ENCODE measurements around the gene SSUH2. TPM values are rescaled to one million over a fixed set of nuclear protein-coding genes. Genes with fewer than 3 reads are reported as not detected.

SSUH2 gene
- total and polyA plus RNA-seq, 2 experiments from 2014 or later = 0.73 to 2.3 TPM

DNA sequence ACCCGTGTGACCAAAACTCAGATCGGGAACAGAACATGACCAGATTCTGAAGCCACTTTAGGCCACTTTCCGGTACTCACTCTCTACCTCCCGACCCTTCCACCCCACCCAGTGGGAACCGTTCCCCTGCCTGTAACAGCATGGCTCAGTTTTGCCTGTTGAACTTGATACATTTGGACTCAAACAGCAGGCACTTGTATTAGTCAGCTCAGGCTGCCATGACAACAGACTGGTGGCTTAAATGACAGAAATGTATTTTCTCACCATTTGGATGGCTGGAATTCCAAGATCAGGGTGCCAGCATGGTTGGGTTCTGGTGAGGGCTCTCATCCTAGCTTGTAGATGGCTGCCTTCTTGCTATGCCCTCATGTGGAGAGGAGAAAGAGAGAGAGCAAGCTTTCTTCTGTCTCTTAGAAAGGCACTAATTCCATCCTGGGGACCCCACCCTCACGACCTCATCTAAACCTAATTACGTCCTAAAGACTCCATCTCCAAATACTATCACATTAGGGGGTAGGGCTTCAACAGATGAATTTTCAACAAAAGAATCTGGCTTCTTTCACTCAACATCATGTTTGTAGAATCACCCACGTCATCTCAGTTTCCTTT is 9.3 kb upstream of the SSUH2 start (continued):
- TF ChIP-seq, protein P1, sequence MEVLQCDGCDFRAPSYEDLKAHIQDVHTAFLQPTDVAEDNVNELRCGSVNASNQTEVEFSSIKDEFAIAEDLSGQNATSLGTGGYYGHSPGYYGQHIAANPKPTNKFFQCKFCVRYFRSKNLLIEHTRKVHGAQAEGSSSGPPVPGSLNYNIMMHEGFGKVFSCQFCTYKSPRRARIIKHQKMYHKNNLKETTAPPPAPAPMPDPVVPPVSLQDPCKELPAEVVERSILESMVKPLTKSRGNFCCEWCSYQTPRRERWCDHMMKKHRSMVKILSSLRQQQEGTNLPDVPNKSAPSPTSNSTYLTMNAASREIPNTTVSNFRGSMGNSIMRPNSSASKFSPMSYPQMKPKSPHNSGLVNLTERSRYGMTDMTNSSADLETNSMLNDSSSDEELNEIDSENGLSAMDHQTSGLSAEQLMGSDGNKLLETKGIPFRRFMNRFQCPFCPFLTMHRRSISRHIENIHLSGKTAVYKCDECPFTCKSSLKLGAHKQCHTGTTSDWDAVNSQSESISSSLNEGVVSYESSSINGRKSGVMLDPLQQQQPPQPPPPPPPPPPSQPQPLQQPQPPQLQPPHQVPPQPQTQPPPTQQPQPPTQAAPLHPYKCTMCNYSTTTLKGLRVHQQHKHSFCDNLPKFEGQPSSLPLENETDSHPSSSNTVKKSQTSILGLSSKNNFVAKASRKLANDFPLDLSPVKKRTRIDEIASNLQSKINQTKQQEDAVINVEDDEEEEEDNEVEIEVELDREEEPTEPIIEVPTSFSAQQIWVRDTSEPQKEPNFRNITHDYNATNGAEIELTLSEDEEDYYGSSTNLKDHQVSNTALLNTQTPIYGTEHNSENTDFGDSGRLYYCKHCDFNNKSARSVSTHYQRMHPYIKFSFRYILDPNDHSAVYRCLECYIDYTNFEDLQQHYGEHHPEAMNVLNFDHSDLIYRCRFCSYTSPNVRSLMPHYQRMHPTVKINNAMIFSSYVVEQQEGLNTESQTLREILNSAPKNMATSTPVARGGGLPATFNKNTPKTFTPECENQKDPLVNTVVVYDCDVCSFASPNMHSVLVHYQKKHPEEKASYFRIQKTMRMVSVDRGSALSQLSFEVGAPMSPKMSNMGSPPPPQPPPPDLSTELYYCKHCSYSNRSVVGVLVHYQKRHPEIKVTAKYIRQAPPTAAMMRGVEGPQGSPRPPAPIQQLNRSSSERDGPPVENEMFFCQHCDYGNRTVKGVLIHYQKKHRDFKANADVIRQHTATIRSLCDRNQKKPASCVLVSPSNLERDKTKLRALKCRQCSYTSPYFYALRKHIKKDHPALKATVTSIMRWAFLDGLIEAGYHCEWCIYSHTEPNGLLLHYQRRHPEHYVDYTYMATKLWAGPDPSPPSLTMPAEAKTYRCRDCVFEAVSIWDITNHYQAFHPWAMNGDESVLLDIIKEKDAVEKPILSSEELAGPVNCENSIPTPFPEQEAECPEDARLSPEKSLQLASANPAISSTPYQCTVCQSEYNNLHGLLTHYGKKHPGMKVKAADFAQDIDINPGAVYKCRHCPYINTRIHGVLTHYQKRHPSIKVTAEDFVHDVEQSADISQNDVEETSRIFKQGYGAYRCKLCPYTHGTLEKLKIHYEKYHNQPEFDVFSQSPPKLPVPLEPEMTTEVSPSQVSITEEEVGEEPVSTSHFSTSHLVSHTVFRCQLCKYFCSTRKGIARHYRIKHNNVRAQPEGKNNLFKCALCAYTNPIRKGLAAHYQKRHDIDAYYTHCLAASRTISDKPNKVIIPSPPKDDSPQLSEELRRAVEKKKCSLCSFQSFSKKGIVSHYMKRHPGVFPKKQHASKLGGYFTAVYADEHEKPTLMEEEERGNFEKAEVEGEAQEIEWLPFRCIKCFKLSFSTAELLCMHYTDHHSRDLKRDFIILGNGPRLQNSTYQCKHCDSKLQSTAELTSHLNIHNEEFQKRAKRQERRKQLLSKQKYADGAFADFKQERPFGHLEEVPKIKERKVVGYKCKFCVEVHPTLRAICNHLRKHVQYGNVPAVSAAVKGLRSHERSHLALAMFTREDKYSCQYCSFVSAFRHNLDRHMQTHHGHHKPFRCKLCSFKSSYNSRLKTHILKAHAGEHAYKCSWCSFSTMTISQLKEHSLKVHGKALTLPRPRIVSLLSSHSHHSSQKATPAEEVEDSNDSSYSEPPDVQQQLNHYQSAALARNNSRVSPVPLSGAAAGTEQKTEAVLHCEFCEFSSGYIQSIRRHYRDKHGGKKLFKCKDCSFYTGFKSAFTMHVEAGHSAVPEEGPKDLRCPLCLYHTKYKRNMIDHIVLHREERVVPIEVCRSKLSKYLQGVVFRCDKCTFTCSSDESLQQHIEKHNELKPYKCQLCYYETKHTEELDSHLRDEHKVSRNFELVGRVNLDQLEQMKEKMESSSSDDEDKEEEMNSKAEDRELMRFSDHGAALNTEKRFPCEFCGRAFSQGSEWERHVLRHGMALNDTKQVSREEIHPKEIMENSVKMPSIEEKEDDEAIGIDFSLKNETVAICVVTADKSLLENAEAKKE (CRISPR knock-in tag; IDR thresholded peaks at IDR 0.05) = no peak
- TF ChIP-seq CREB1 (CRISPR knock-in tag; IDR thresholded peaks at IDR 0.05; ENCODE audit: low read depth) = no peak

DNA sequence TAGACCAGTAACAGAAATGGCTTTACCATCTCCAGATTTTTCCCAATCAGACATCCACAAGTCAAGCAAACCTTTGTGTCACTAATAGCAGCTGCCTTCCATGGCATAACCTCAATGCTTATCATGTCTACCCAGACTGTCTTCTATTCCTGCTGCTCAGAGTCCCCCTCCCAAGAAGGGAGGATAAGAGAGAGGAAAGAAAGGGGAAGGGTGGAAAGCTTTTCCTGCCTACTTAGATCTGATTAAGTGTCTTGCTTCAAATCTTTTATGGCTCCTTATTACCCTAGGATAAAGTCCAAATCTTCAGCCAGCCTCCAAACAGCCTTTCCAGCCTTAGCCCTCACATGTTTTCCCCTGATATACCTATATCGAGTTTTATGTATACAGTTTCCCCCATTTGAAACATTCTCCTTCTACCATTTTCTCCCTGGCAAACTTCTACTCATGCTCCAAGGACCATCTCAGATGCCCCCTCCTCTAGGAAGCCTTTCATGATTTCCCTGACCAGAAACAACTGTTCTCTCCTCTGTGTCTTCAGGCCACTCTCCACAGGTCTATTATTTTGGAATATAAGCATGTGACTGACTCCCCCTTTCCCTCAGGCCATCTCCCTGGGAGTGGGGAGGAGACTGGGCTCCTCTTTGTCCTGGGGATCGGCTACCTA is 7.9 kb upstream of the SSUH2 start:
- H3K9me3 Mint-ChIP-seq = peaks cover 6% of the 10 kb centered on the region; the same call in 1 of the 3 replicates
- TF ChIP-seq, protein P2, sequence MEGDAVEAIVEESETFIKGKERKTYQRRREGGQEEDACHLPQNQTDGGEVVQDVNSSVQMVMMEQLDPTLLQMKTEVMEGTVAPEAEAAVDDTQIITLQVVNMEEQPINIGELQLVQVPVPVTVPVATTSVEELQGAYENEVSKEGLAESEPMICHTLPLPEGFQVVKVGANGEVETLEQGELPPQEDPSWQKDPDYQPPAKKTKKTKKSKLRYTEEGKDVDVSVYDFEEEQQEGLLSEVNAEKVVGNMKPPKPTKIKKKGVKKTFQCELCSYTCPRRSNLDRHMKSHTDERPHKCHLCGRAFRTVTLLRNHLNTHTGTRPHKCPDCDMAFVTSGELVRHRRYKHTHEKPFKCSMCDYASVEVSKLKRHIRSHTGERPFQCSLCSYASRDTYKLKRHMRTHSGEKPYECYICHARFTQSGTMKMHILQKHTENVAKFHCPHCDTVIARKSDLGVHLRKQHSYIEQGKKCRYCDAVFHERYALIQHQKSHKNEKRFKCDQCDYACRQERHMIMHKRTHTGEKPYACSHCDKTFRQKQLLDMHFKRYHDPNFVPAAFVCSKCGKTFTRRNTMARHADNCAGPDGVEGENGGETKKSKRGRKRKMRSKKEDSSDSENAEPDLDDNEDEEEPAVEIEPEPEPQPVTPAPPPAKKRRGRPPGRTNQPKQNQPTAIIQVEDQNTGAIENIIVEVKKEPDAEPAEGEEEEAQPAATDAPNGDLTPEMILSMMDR (conservative IDR thresholded peaks at IDR 0.05; ENCODE audit: low read depth in 2 of 2) = no peak
- TF ChIP-seq ZNF331 (CRISPR knock-in tag; IDR thresholded peaks at IDR 0.05; ENCODE audit: low read depth) (no peak), JUNB (IDR thresholded peaks at IDR 0.05; ENCODE audit: unreplicated experiment) (no peak), REST (IDR thresholded peaks at IDR 0.05; ENCODE audit: unreplicated experiment) (no peak), POLR2AphosphoS5 (IDR thresholded peaks at IDR 0.05; ENCODE audit: low read depth) (no peak)
- H3K4me3 Mint-ChIP-seq = no peak overlapping the region
- no peaks in the 10 kb centered on the region for H3K79me2 ChIP-seq (replicated peaks; ENCODE audit: insufficient read depth)
- H3K4me2 ChIP-seq = no peak overlapping the region
- no peak overlapping the region for H3K27ac ChIP-seq (ENCODE audit: low read depth)
- no peak overlapping the region for H3K4me3 ChIP-seq
- ATAC-seq (no peak), DNase-seq (ENCODE audit: low spot score) (no peak)
- no peaks in the 10 kb centered on the region for H4K20me1 ChIP-seq (replicated peaks; ENCODE audit: insufficient read depth)
- no peaks in the 10 kb centered on the region for H3K27me3 ChIP-seq (ENCODE audit: insufficient read depth)
- H3K27ac Mint-ChIP-seq = no peak overlapping the region
- no peaks in the 10 kb centered on the region for H3K36me3 ChIP-seq (ENCODE audit: insufficient read depth)
- H2AFZ ChIP-seq = no peak overlapping the region
- no peaks in the 10 kb centered on the region for H3K9me2 ChIP-seq (ENCODE audit: insufficient read depth)
- no peaks in the 10 kb centered on the region for H3F3A ChIP-seq (replicated peaks; ENCODE audit: low read depth)
- H3K36me3 Mint-ChIP-seq (ENCODE audit: low read depth) = no peaks in the 10 kb centered on the region; the same call in 2 of the 3 replicates
- peaks cover 13% of the 10 kb centered on the region for H3K27me3 Mint-ChIP-seq (ENCODE audit: insufficient read depth, low read depth, poor library complexity)
- no peaks in the 10 kb centered on the region; the same call in 2 of the 3 replicates for H3K4me1 Mint-ChIP-seq
- H3K4me1 ChIP-seq (ENCODE audit: insufficient read depth) = no peaks in the 10 kb centered on the region
